Bronchial epithelial cell (primary cell): ENCODE results near the gene BCAS3. TPM values are rescaled to one million over a fixed set of nuclear protein-coding genes. Genes with fewer than 3 reads are reported as not detected.

ENCODE experiments used
- DNase-seq: peaks from one replicate; pipeline ENCODE4 v3.0.0-alpha.2; 2010; ENCODE audit warnings: low read depth
- FAIRE-seq: peaks from 2 replicates; lab custom pipeline; 2011; peaks lifted over from hg19 to GRCh38; lab: Jason Lieb, UNC
- H3K27me3 ChIP-seq: 2 replicates; pipeline ENCODE4 v1.5.1; 2011; ENCODE audit warnings: low read length; ENCODE audit not compliant: control insufficient read depth, insufficient read depth
- H3K36me3 ChIP-seq: 2 replicates; pipeline ENCODE4 v1.5.1; 2011; ENCODE audit warnings: low read length; ENCODE audit not compliant: control insufficient read depth, insufficient read depth
- H3K4me3 ChIP-seq: 2 replicates; pipeline ENCODE4 v1.5.1; 2011; ENCODE audit warnings: mild to moderate bottlenecking, low read depth, low read length, control low read depth
- CTCF ChIP-seq: IDR thresholded peaks from 2 replicates; pipeline ENCODE4 v1.5.1; 2011; ENCODE audit warnings: mild to moderate bottlenecking, moderate library complexity, low read length, control low read depth, inconsistent platforms; ENCODE audit not compliant: insufficient read depth, severe bottlenecking
- total RNA-seq: library from RNA; depleted of rRNA; stranded (reverse); fragments of >200 nt; gene quantifications from 2 replicates; pipeline ENCODE4 v1.2.1, GENCODE V29; 2014

BCAS3 gene
- total RNA-seq, 1 donor from 2014 or later: 10.3 TPM

GRCh38 chr17:61364463-61364846 lies 686.8 kb downstream of the BCAS3 start:
- H3K36me3 ChIP-seq: no peaks in the 10 kb centered on the region
- no peak overlapping the region for H3K4me3 ChIP-seq
- FAIRE-seq (no peak), DNase-seq (no peak)
- TF ChIP-seq CTCF: no peak
- no peaks in the 10 kb centered on the region for H3K27me3 ChIP-seq

GRCh38 chr17:61366076-61366714 lies 688.5 kb downstream of the BCAS3 start:
- no peak for TF ChIP-seq CTCF
- FAIRE-seq: no peak
- H3K4me3 ChIP-seq: no peak overlapping the region
- no peak for DNase-seq
- H3K36me3 ChIP-seq: no peaks in the 10 kb centered on the region
- H3K27me3 ChIP-seq: no peaks in the 10 kb centered on the region

- no peak for FAIRE-seq
- TF ChIP-seq CTCF: no peak
Measured at GRCh38 chr17:61366715-61367413, 689.2 kb downstream of the BCAS3 start.

GRCh38 chr17:61368049-61368831 lies 690.6 kb downstream of the BCAS3 start:
- DNase-seq: no peak
- no peaks in the 10 kb centered on the region for H3K27me3 ChIP-seq
- H3K4me3 ChIP-seq: no peak overlapping the region
- no peak for TF ChIP-seq CTCF
- no peaks in the 10 kb centered on the region for H3K36me3 ChIP-seq
- FAIRE-seq: no peak

More at GRCh38 chr17:61366715-61367413, 689.2 kb downstream of the BCAS3 start:
- DNase-seq: no peak
- Histone ChIP-seq H3K4me3 (no peak overlapping the region), H3K27me3 (no peaks in the 10 kb centered on the region), H3K36me3 (no peaks in the 10 kb centered on the region)

GRCh38 chr17:61368832-61369450 lies 691.3 kb downstream of the BCAS3 start:
- TF ChIP-seq CTCF: no peak

More at GRCh38 chr17:61368832-61369450, 691.3 kb downstream of the BCAS3 start:
- Histone ChIP-seq H3K27me3 (no peaks in the 10 kb centered on the region), H3K4me3 (no peak overlapping the region), H3K36me3 (no peaks in the 10 kb centered on the region)
- DNase-seq: no peak
- no peak for FAIRE-seq
